WTC11 (cell line): ENCODE data around the gene CORIN. TPM values are rescaled to one million over a fixed set of nuclear protein-coding genes. Genes with fewer than 3 reads are reported as not detected.

Source experiments
- ATAC-seq: fragments of 200-7000 bp; cut with Tn5 transposase; 2 replicates; pipeline ENCODE4 v1.10.0; 2021; ENCODE audit warnings: mild to moderate bottlenecking, moderate library complexity
- CTCF ChIA-PET: fragments of 300-600 bp; sonication (Branson Sonifier 250); formaldehyde crosslinking; loops from one replicate; lab custom pipeline; 2021; ENCODE audit warnings: antibody characterized with exemption; lab: Charles Lee
- POLR2A ChIA-PET: fragments of 350-600 bp; sonication (Branson Sonifier 250); formaldehyde crosslinking; loops from one replicate; lab custom pipeline; 2021; ENCODE audit warnings: antibody characterized with exemption; lab: Charles Lee
- DNase-seq: peaks from one replicate; pipeline ENCODE4 v3.0.0; 2021; ENCODE audit warnings: low spot score
- H3K27ac Mint-ChIP-seq: 2 replicates; pipeline ENCODE4 v1.8.0; 2021; ENCODE audit warnings: mixed read lengths
- H3K27me3 Mint-ChIP-seq: 2 replicates; pipeline ENCODE4 v1.8.0; 2021; ENCODE audit warnings: low read depth, mild to moderate bottlenecking, moderate library complexity, mixed read lengths
- H3K36me3 Mint-ChIP-seq: 2 replicates; pipeline ENCODE4 v1.8.0; 2021; ENCODE audit warnings: mixed read lengths
- H3K4me1 Mint-ChIP-seq: 2 replicates; pipeline ENCODE4 v1.8.0; 2022; ENCODE audit warnings: mixed read lengths
- H3K4me3 Mint-ChIP-seq: 2 replicates; pipeline ENCODE4 v1.8.0; 2021; ENCODE audit warnings: mild to moderate bottlenecking, moderate library complexity, mixed read lengths
- H3K9me3 Mint-ChIP-seq: 2 replicates; pipeline ENCODE4 v1.8.0; 2021; ENCODE audit warnings: mixed read lengths
- E2F1 ChIP-seq: sonication (generic); formaldehyde crosslinking; IDR thresholded peaks from 2 replicates; pipeline ENCODE4 v1.8.0; 2022; ENCODE audit warnings: mild to moderate bottlenecking, missing genetic modification reagents
- ELF4 ChIP-seq: sonication (generic); formaldehyde crosslinking; IDR thresholded peaks from 2 replicates; pipeline ENCODE4 v1.8.1; 2022; ENCODE audit warnings: low read depth, mild to moderate bottlenecking, moderate library complexity, missing genetic modification reagents
- FOXJ3 ChIP-seq: sonication (generic); formaldehyde crosslinking; IDR thresholded peaks from 2 replicates; pipeline ENCODE4 v1.9.0; 2021; ENCODE audit warnings: missing genetic modification reagents, mild to moderate bottlenecking, borderline replicate concordance
- FOXP1 ChIP-seq: sonication (generic); formaldehyde crosslinking; IDR thresholded peaks from 2 replicates; pipeline ENCODE4 v1.8.0; 2022; ENCODE audit warnings: missing genetic modification reagents, mild to moderate bottlenecking, moderate library complexity, borderline replicate concordance
- FOXP4 ChIP-seq: sonication (generic); formaldehyde crosslinking; IDR thresholded peaks from 2 replicates; pipeline ENCODE4 v1.8.0; 2022; ENCODE audit warnings: mild to moderate bottlenecking, missing genetic modification reagents
- HMGA2 ChIP-seq: fragments of 250-450 bp; sonication (Bioruptor Pico); IDR thresholded peaks from 2 replicates; pipeline ENCODE4 v1.4.0; 2021; ENCODE audit warnings: mild to moderate bottlenecking, moderate library complexity
- MXD4 ChIP-seq: fragments of 250-450 bp; sonication (Bioruptor Pico); IDR thresholded peaks from 2 replicates; pipeline ENCODE4 v1.8.0; 2021; ENCODE audit warnings: mild to moderate bottlenecking, moderate library complexity, borderline replicate concordance
- NR2C2 ChIP-seq: sonication (generic); formaldehyde crosslinking; IDR thresholded peaks from 2 replicates; pipeline ENCODE4 v1.8.0; 2022; ENCODE audit warnings: mild to moderate bottlenecking, missing genetic modification reagents
- OVOL2 ChIP-seq: fragments of 250-450 bp; sonication (Bioruptor Pico); IDR thresholded peaks from 2 replicates; pipeline ENCODE4 v1.9.0; 2021; ENCODE audit warnings: mild to moderate bottlenecking, borderline replicate concordance
- SMAD3 ChIP-seq: sonication (generic); formaldehyde crosslinking; IDR thresholded peaks from 2 replicates; pipeline ENCODE4 v1.8.0; 2022; ENCODE audit warnings: missing genetic modification reagents, mild to moderate bottlenecking, borderline replicate concordance
- SMAD4 ChIP-seq: sonication (generic); formaldehyde crosslinking; IDR thresholded peaks from 2 replicates; pipeline ENCODE4 v1.8.0; 2022; ENCODE audit warnings: mild to moderate bottlenecking, missing genetic modification reagents
- SOX15 ChIP-seq: fragments of 250-450 bp; sonication (Bioruptor Pico); IDR thresholded peaks from 2 replicates; pipeline ENCODE4 v1.9.0; 2021; ENCODE audit warnings: mild to moderate bottlenecking
- SP1 ChIP-seq: sonication (generic); formaldehyde crosslinking; conservative IDR thresholded peaks from 2 replicates; pipeline ENCODE4 v1.8.1; 2022; ENCODE audit warnings: missing genetic modification reagents
- TEAD4 ChIP-seq: sonication (generic); formaldehyde crosslinking; IDR thresholded peaks from 2 replicates; pipeline ENCODE4 v1.8.0; 2022; ENCODE audit warnings: mild to moderate bottlenecking, missing genetic modification reagents
- TP53 ChIP-seq: sonication (generic); formaldehyde crosslinking; IDR thresholded peaks from 2 replicates; pipeline ENCODE4 v1.8.1; 2023; ENCODE audit warnings: mild to moderate bottlenecking, missing genetic modification reagents
- ZNF121 ChIP-seq: sonication (generic); formaldehyde crosslinking; IDR thresholded peaks from 2 replicates; pipeline ENCODE4 v1.8.0; 2023; ENCODE audit warnings: missing genetic modification reagents
- ZNF232 ChIP-seq: sonication (generic); formaldehyde crosslinking; IDR thresholded peaks from 2 replicates; pipeline ENCODE4 v1.8.0; 2022; ENCODE audit warnings: mild to moderate bottlenecking, missing genetic modification reagents
- ZNF263 ChIP-seq: sonication (generic); formaldehyde crosslinking; IDR thresholded peaks from 2 replicates; pipeline ENCODE4 v1.8.1; 2022; ENCODE audit warnings: low read depth, mild to moderate bottlenecking, moderate library complexity, missing genetic modification reagents
- total RNA-seq: library from RNA; stranded (reverse); gene quantifications from 3 replicates; pipeline ENCODE4 v1.2.3, GENCODE V29; 2021
- TF ChIP-seq, protein P1 (sequence below): sonication (generic); formaldehyde crosslinking; IDR thresholded peaks from 2 replicates; pipeline ENCODE4 v1.8.1; 2022; ENCODE audit warnings: mild to moderate bottlenecking, moderate library complexity, missing genetic modification reagents
- TF ChIP-seq, protein P2 (sequence below): sonication (generic); formaldehyde crosslinking; IDR thresholded peaks from 2 replicates; pipeline ENCODE4 v1.8.0; 2023; ENCODE audit warnings: mild to moderate bottlenecking, missing genetic modification reagents
- TF ChIP-seq, protein P3 (sequence below): sonication (generic); formaldehyde crosslinking; conservative IDR thresholded peaks from 2 replicates; pipeline ENCODE4 v1.8.1; 2022; ENCODE audit warnings: mild to moderate bottlenecking, missing genetic modification reagents
- TF ChIP-seq, protein P4 (sequence below): sonication (generic); formaldehyde crosslinking; IDR thresholded peaks from 2 replicates; pipeline ENCODE4 v1.8.1; 2023; ENCODE audit warnings: mild to moderate bottlenecking, missing genetic modification reagents

CORIN gene
- total RNA-seq, 1 experiment from 2014 or later: 0.33 TPM

DNA sequence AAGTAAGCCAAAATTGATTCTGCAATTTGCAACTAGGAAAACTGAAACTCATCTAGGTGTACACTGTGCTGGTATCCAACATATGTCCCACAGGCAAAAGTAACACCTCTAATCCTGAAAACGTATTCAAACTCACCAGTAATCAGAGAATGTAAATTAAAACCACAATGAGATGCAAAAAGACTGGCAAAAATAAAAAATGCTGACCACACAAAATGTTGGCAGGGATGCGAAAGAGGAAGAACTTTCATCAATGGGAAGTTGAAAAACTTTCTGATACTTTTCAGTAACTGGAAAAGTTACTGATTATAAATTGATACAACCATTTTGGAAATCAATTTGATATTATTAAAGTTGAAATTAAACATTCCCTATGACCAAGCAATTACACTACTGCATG lies 20.1 kb upstream of the CORIN start:
- H3K27ac Mint-ChIP-seq: no peak overlapping the region
- no peak for DNase-seq
- no peaks in the 10 kb centered on the region for H3K4me1 Mint-ChIP-seq
- ATAC-seq: no peak
- H3K36me3 Mint-ChIP-seq: peaks cover 17% of the 10 kb centered on the region
- ChIA-PET CTCF (no interaction called here), POLR2A (no interaction called here)
- H3K9me3 Mint-ChIP-seq: no peaks in the 10 kb centered on the region
- H3K4me3 Mint-ChIP-seq: no peak overlapping the region
- TF ChIP-seq, protein P1, sequence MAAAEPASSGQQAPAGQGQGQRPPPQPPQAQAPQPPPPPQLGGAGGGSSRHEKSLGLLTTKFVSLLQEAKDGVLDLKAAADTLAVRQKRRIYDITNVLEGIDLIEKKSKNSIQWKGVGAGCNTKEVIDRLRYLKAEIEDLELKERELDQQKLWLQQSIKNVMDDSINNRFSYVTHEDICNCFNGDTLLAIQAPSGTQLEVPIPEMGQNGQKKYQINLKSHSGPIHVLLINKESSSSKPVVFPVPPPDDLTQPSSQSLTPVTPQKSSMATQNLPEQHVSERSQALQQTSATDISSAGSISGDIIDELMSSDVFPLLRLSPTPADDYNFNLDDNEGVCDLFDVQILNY (CRISPR knock-in tag): no peak
- TF ChIP-seq SP1 (CRISPR knock-in tag): no peak
- no peaks in the 10 kb centered on the region for H3K27me3 Mint-ChIP-seq

- CTCF ChIA-PET: no interaction called here
- ATAC-seq: no peak
- POLR2A ChIA-PET: no interaction called here
- Mint-ChIP-seq H3K4me3 (no peak overlapping the region), H3K9me3 (no peaks in the 10 kb centered on the region), H3K36me3 (peaks cover 12% of the 10 kb centered on the region; the same call in 1 of the 2 replicates), H3K27me3 (no peaks in the 10 kb centered on the region), H3K4me1 (no peaks in the 10 kb centered on the region), H3K27ac (no peak overlapping the region)
- DNase-seq: no peak
- TF ChIP-seq SMAD4 (CRISPR knock-in tag) (no peak), SMAD3 (CRISPR knock-in tag) (no peak), FOXP1 (CRISPR knock-in tag) (no peak), OVOL2 (no peak), SOX15 (CRISPR knock-in tag) (no peak), ZNF232 (no peak), ELF4 (CRISPR knock-in tag) (no peak), HMGA2 (no peak), TEAD4 (no peak), NR2C2 (CRISPR knock-in tag) (no peak), FOXJ3 (CRISPR knock-in tag) (no peak), MXD4 (no peak), ZNF263 (CRISPR knock-in tag) (no peak), E2F1 (no peak)
- TF ChIP-seq, protein P2, sequence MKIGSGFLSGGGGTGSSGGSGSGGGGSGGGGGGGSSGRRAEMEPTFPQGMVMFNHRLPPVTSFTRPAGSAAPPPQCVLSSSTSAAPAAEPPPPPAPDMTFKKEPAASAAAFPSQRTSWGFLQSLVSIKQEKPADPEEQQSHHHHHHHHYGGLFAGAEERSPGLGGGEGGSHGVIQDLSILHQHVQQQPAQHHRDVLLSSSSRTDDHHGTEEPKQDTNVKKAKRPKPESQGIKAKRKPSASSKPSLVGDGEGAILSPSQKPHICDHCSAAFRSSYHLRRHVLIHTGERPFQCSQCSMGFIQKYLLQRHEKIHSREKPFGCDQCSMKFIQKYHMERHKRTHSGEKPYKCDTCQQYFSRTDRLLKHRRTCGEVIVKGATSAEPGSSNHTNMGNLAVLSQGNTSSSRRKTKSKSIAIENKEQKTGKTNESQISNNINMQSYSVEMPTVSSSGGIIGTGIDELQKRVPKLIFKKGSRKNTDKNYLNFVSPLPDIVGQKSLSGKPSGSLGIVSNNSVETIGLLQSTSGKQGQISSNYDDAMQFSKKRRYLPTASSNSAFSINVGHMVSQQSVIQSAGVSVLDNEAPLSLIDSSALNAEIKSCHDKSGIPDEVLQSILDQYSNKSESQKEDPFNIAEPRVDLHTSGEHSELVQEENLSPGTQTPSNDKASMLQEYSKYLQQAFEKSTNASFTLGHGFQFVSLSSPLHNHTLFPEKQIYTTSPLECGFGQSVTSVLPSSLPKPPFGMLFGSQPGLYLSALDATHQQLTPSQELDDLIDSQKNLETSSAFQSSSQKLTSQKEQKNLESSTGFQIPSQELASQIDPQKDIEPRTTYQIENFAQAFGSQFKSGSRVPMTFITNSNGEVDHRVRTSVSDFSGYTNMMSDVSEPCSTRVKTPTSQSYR: no peak
- TF ChIP-seq, protein P3, sequence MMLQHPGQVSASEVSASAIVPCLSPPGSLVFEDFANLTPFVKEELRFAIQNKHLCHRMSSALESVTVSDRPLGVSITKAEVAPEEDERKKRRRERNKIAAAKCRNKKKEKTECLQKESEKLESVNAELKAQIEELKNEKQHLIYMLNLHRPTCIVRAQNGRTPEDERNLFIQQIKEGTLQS (CRISPR knock-in tag): no peak
Observed at GRCh38 chr4:47856713-47857112, 18.8 kb upstream of the CORIN start.

GRCh38 chr4:47855350-47855749 lies 17.5 kb upstream of the CORIN start:
- ChIA-PET POLR2A (no interaction called here), CTCF (no interaction called here)
- Mint-ChIP-seq H3K9me3 (no peaks in the 10 kb centered on the region), H3K27ac (no peak overlapping the region), H3K36me3 (peaks cover 21% of the 10 kb centered on the region), H3K4me3 (no peak overlapping the region), H3K4me1 (no peaks in the 10 kb centered on the region), H3K27me3 (no peaks in the 10 kb centered on the region)
- ATAC-seq: no peak
- DNase-seq: no peak
- TF ChIP-seq SMAD4 (CRISPR knock-in tag) (no peak), TP53 (CRISPR knock-in tag) (no peak), FOXP4 (no peak), MXD4 (no peak), ZNF121 (CRISPR knock-in tag) (no peak)
- TF ChIP-seq, protein P4, sequence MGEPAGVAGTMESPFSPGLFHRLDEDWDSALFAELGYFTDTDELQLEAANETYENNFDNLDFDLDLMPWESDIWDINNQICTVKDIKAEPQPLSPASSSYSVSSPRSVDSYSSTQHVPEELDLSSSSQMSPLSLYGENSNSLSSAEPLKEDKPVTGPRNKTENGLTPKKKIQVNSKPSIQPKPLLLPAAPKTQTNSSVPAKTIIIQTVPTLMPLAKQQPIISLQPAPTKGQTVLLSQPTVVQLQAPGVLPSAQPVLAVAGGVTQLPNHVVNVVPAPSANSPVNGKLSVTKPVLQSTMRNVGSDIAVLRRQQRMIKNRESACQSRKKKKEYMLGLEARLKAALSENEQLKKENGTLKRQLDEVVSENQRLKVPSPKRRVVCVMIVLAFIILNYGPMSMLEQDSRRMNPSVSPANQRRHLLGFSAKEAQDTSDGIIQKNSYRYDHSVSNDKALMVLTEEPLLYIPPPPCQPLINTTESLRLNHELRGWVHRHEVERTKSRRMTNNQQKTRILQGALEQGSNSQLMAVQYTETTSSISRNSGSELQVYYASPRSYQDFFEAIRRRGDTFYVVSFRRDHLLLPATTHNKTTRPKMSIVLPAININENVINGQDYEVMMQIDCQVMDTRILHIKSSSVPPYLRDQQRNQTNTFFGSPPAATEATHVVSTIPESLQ: no peak
